ENCODE measurements around the gene ARHGAP10.

- TF ChIP-seq POLR2AphosphoS5 (IDR thresholded peaks at IDR 0.05; ENCODE audit: borderline replicate concordance, low read depth, low read length) (no peak), EZH2 (IDR thresholded peaks at IDR 0.05) (no peak)
Measured at GRCh38 chr4:147769386-147769785, 37.5 kb downstream of the ARHGAP10 start.
